ENCODE data around the gene GKN1. TPM values are rescaled to one million over a fixed set of nuclear protein-coding genes. Genes with fewer than 3 reads are reported as not detected.

GKN1 gene
- total RNA-seq, 1 donor from 2014 or later = not detected

- DNase-seq (peak; percentile 28), ATAC-seq (ENCODE audit: low read depth) (peak; percentile 68)
- ChIA-PET CTCF (interaction anchor here (0.6 to 2.1 kb wide), 7 partner anchors 10 to 553 kb away, joined by 3 to 10 read pairs (median 3); no protein-coding TSS in a partner anchor), POLR2A (no interaction called here)
- Mint-ChIP-seq H3K4me3 (no peak overlapping the region), H3K9me3 (peaks cover 11% of the 10 kb centered on the region), H3K27ac (no peak overlapping the region), H3K4me1 (no peaks in the 10 kb centered on the region), H3K27me3 (peaks cover 44% of the 10 kb centered on the region), H3K36me3 (ENCODE audit: low read depth) (no peaks in the 10 kb centered on the region)
- intact Hi-C loops (cut with micrococcal nuclease) = loop anchor here (1.0 kb wide), 1 partner anchor 363 kb away; no protein-coding TSS in a partner anchor
- TF ChIP-seq CTCF (IDR thresholded peaks at IDR 0.05) = no peak
Observed at GRCh38 chr2:68943581-68944568, 30.6 kb upstream of the GKN1 start.

GRCh38 chr2:68946117-68946516 is 28.3 kb upstream of the GKN1 start:
- intact Hi-C loops (cut with micrococcal nuclease) = no loop called here
- CTCF ChIA-PET = no interaction called here
- POLR2A ChIA-PET = no interaction called here
- no peak overlapping the region for H3K27ac Mint-ChIP-seq
- H3K9me3 Mint-ChIP-seq = peaks cover 4% of the 10 kb centered on the region
- no peaks in the 10 kb centered on the region for H3K36me3 Mint-ChIP-seq (ENCODE audit: low read depth)
- H3K27me3 Mint-ChIP-seq = peaks cover 33% of the 10 kb centered on the region
- H3K4me1 Mint-ChIP-seq = no peaks in the 10 kb centered on the region
- ATAC-seq (ENCODE audit: low read depth) = no peak
- no peak for DNase-seq
- H3K4me3 Mint-ChIP-seq = no peak overlapping the region
- TF ChIP-seq CTCF (IDR thresholded peaks at IDR 0.05) = no peak

- H3K4me1 Mint-ChIP-seq = no peaks in the 10 kb centered on the region
- POLR2A ChIA-PET = no interaction called here
- peaks cover 4% of the 10 kb centered on the region for H3K9me3 Mint-ChIP-seq
- H3K27me3 Mint-ChIP-seq = peaks cover 23% of the 10 kb centered on the region
- DNase-seq = no peak
- no peak overlapping the region for H3K4me3 Mint-ChIP-seq
- intact Hi-C loops (cut with micrococcal nuclease) = no loop called here
- H3K27ac Mint-ChIP-seq = no peak overlapping the region
- TF ChIP-seq CTCF (IDR thresholded peaks at IDR 0.05) = no peak
- CTCF ChIA-PET = no interaction called here
- no peak for ATAC-seq (ENCODE audit: low read depth)
- no peaks in the 10 kb centered on the region for H3K36me3 Mint-ChIP-seq (ENCODE audit: low read depth)
Observed at GRCh38 chr2:68948710-68949109, 25.7 kb upstream of the GKN1 start.

GRCh38 chr2:68951899-68952298 is 22.5 kb upstream of the GKN1 start:
- CTCF ChIA-PET = no interaction called here

More at GRCh38 chr2:68951899-68952298, 22.5 kb upstream of the GKN1 start:
- peaks cover 20% of the 10 kb centered on the region for H3K27me3 Mint-ChIP-seq
- no peak overlapping the region for H3K27ac Mint-ChIP-seq
- no peak for ATAC-seq (ENCODE audit: low read depth)
- peaks cover 5% of the 10 kb centered on the region for H3K9me3 Mint-ChIP-seq
- no peaks in the 10 kb centered on the region for H3K36me3 Mint-ChIP-seq (ENCODE audit: low read depth)
- H3K4me1 Mint-ChIP-seq = no peaks in the 10 kb centered on the region
- intact Hi-C loops (cut with micrococcal nuclease) = no loop called here
- no peak overlapping the region for H3K4me3 Mint-ChIP-seq
- TF ChIP-seq CTCF (IDR thresholded peaks at IDR 0.05) = no peak
- POLR2A ChIA-PET = interaction anchor here (0.6 kb wide), 1 partner anchor 202 kb away, joined by 3 read pairs; no protein-coding TSS in a partner anchor
- no peak for DNase-seq

Data from activated B cell treated with CpG ODN at 0.5 μM for 24 hours (primary cell).